Adrenal gland (tissue), 5 donors: ENCODE measurements around the gene EPB41L2.

Experiments
- POLR2A ChIP-seq, 2 donors: fragments of 450-650 bp; IDR thresholded peaks; one replicate each; pipeline ENCODE4 v1.6.1; 2017; ENCODE audit warnings: antibody characterized with exemption in 2 of 2, mild to moderate bottlenecking in 2 of 2, moderate library complexity in 1 of 2
- TF ChIP-seq, protein P1 (sequence below), 6 experiments: fragments of 450-650 bp in 4 of 6; fragments of 200-600 bp in 2 of 6; sonication (generic) in 1 of 6; IDR thresholded peaks; 1 replicate in 5 of 6; 2 replicates in 1 of 6; pipeline versions ENCODE4 v1.5.1 to v1.8.0; 2016 to 2021; ENCODE audit warnings: antibody characterized with exemption in 6 of 6, mild to moderate bottlenecking in 2 of 6, moderate library complexity in 1 of 6
- donor health status: DM: no; HTN: no; CAD: no.

DNA sequence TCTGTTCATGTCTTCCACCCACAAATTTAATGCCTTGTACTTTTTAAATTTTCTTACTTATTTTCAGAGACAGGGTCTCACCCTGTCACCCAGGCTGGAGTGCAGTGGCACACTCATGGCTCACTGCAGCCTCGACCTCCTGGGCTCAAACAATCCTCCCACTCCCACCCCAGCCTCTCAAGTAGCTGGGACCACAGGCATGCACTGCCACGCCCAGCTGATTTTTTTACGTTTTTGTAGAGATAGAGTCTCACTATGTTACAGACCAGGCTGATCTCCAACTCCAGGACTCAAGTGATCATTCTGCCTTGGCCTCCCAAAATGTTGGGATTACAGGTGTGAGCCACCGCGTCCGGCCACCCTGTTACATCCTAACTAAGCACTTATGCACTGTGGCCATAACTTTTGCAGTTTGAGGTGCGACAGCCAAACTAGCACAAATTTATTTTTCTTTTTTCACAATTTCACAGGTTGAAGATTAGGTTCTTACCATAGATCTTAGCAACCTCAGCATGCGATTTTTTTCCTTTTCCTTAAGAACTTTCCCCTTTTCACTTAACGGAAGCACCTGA lies 92.1 kb downstream of the EPB41L2 start:
- TF ChIP-seq POLR2A (IDR thresholded peaks at IDR 0.05), result no peak
- TF ChIP-seq, protein P1, sequence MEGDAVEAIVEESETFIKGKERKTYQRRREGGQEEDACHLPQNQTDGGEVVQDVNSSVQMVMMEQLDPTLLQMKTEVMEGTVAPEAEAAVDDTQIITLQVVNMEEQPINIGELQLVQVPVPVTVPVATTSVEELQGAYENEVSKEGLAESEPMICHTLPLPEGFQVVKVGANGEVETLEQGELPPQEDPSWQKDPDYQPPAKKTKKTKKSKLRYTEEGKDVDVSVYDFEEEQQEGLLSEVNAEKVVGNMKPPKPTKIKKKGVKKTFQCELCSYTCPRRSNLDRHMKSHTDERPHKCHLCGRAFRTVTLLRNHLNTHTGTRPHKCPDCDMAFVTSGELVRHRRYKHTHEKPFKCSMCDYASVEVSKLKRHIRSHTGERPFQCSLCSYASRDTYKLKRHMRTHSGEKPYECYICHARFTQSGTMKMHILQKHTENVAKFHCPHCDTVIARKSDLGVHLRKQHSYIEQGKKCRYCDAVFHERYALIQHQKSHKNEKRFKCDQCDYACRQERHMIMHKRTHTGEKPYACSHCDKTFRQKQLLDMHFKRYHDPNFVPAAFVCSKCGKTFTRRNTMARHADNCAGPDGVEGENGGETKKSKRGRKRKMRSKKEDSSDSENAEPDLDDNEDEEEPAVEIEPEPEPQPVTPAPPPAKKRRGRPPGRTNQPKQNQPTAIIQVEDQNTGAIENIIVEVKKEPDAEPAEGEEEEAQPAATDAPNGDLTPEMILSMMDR (IDR thresholded peaks at IDR 0.05), result no peak
